GM12891 (cell line): ENCODE results near the gene SPTLC1.
"Not testable (repeated sequence)": the region's sequence is repeated elsewhere in the genome, so short reads cannot be mapped to it uniquely, and the experiment has no call there.

ENCODE experiments used
- DNase-seq: peaks from one replicate; pipeline ENCODE4 v3.0.0; 2011; ENCODE audit warnings: low spot score; ENCODE audit not compliant: insufficient read length
- FAIRE-seq: peaks from 2 replicates; lab custom pipeline; 2011; peaks lifted over from hg19 to GRCh38; lab: Jason Lieb, UNC
- PAX5 ChIP-seq: IDR thresholded peaks from 2 replicates; pipeline ENCODE4 v1.6.1; 2011; ENCODE audit warnings: low read length, moderate library complexity, mild to moderate bottlenecking; ENCODE audit not compliant: insufficient read depth, severe bottlenecking
- POLR2A ChIP-seq: IDR thresholded peaks from 2 replicates; pipeline ENCODE4 v1.6.1; 2011; ENCODE audit warnings: low read depth, low read length, control low read depth
- POLR2AphosphoS5 ChIP-seq: IDR thresholded peaks from 2 replicates; pipeline ENCODE4 v1.6.1; 2011; ENCODE audit warnings: low read depth, low read length, control low read depth
- POU2F2 ChIP-seq: IDR thresholded peaks from 2 replicates; pipeline ENCODE4 v1.6.1; 2011; ENCODE audit warnings: low read depth, mild to moderate bottlenecking, control low read depth, low read length, moderate library complexity
- SPI1 ChIP-seq: IDR thresholded peaks from 2 replicates; pipeline ENCODE4 v1.6.1; 2011; ENCODE audit warnings: low read depth, low read length, control low read depth
- TAF1 ChIP-seq: IDR thresholded peaks from 2 replicates; pipeline ENCODE4 v1.6.1; 2011; ENCODE audit warnings: low read depth, low read length, control low read depth

SPTLC1 gene

DNA sequence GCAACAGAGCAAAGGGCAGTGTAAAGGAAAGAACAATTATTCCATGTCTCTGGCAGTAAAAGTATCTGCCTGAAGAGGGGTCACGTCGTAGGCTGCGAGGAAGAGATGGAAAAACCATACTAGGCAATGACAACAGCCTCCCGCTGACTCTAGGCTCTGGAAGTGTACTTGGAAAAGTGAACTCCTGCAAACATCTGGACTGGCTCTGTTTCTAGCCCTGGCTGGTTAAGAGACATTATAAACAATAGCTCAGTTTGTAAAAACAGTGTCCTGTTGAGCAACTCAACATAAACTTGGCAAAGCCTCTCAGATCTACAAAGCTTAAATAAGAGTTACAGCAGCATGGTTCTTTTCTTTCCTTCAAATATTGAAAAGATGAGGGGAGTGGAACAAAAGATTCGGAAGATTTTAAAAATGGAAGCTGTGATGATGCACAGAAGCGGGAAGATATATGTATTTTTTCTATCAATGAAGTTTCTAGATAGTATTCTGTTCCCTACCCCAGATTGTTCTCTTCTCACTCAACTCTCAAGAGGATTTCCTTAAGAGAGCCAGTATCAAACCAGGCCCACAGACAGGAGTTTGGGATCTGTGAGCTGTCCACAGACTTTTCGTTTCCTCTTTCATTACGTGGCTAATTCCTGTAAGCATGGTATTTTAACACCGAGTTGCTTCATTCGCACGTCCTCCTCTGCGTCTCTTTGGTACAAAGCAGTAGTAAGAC, 79.4 kb downstream of the SPTLC1 start:
- DNase-seq (no peak), FAIRE-seq (no peak)
- no peak for TF ChIP-seq POLR2AphosphoS5
- no peak for TF ChIP-seq SPI1
- no peak for TF ChIP-seq TAF1
- no peak for TF ChIP-seq POLR2A
- no peak for TF ChIP-seq POU2F2
- no peak for TF ChIP-seq PAX5

- FAIRE-seq: no peak
- TF ChIP-seq POLR2A (no peak), POLR2AphosphoS5 (no peak), POU2F2 (no peak), TAF1 (no peak), SPI1 (no peak), PAX5 (no peak)
- no peak for DNase-seq
Measured at GRCh38 chr9:92035146-92035545, 80.1 kb downstream of the SPTLC1 start.

- DNase-seq: no peak
- FAIRE-seq: no peak
- TF ChIP-seq PAX5 (no peak), POLR2AphosphoS5 (no peak), POU2F2 (no peak), SPI1 (no peak), TAF1 (no peak), POLR2A (no peak)
Measured at GRCh38 chr9:92033991-92034390, 81.2 kb downstream of the SPTLC1 start.

- DNase-seq (no peak), FAIRE-seq (no peak)
- no peak for TF ChIP-seq TAF1
- TF ChIP-seq SPI1: no peak
- TF ChIP-seq POU2F2: no peak
- no peak for TF ChIP-seq PAX5
- no peak for TF ChIP-seq POLR2AphosphoS5
- no peak for TF ChIP-seq POLR2A
Measured at GRCh38 chr9:92033307-92033706, 81.9 kb downstream of the SPTLC1 start.

GRCh38 chr9:92032891-92033290, 82.3 kb downstream of the SPTLC1 start:
- TF ChIP-seq TAF1 (no peak), PAX5 (no peak), POU2F2 (no peak), POLR2A (no peak), POLR2AphosphoS5 (no peak)
- DNase-seq (no peak), FAIRE-seq (no peak)

DNA sequence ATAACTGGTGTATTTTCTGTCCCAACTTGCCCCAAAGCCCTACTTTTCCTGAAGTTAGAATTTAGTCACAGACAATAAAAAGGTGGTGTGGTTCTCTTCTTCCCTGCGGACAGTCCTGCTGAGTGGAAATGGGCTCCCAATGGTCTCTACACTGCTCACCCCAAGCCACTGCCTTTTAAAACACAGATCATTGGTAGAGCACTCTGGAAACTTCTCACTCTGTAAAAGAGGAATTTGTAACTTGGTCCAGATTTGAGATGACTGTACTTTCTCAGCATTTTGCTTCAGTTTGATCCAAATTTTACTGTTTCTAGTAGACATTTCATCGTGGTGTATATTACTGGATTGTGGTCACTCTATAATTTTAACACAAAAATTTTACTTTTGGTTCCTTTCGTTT, 84.8 kb downstream of the SPTLC1 start:
- TF ChIP-seq POU2F2: no peak
- TF ChIP-seq PAX5: no peak
- no peak for TF ChIP-seq POLR2A
- TF ChIP-seq POLR2AphosphoS5: no peak
- TF ChIP-seq SPI1: no peak
- no peak for TF ChIP-seq TAF1
- no peak for DNase-seq
- FAIRE-seq: no peak

DNA sequence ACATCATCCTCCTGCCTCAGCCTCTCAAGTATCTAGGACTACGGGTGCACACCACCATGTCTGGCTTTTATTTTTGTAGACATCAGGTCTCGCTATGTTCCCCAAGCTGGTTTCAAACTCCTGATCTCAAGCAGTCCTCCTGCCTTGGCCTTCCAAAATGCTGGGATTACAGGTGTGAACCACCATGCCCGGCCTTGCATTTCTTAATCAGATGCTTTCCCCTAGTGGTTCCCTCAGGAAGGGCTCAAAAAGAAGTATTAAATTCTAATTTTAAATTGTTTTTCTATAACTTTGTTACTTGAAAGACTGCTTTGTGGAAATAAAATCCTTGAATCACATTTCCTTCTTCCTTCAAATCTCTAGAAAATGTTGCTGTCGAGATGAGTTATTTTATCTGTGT, 85.7 kb downstream of the SPTLC1 start:
- TF ChIP-seq POLR2AphosphoS5 (no peak), POU2F2 (no peak), SPI1 (no peak), TAF1 (no peak), POLR2A (no peak), PAX5 (no peak)
- no peak for DNase-seq
- FAIRE-seq: no peak

DNA sequence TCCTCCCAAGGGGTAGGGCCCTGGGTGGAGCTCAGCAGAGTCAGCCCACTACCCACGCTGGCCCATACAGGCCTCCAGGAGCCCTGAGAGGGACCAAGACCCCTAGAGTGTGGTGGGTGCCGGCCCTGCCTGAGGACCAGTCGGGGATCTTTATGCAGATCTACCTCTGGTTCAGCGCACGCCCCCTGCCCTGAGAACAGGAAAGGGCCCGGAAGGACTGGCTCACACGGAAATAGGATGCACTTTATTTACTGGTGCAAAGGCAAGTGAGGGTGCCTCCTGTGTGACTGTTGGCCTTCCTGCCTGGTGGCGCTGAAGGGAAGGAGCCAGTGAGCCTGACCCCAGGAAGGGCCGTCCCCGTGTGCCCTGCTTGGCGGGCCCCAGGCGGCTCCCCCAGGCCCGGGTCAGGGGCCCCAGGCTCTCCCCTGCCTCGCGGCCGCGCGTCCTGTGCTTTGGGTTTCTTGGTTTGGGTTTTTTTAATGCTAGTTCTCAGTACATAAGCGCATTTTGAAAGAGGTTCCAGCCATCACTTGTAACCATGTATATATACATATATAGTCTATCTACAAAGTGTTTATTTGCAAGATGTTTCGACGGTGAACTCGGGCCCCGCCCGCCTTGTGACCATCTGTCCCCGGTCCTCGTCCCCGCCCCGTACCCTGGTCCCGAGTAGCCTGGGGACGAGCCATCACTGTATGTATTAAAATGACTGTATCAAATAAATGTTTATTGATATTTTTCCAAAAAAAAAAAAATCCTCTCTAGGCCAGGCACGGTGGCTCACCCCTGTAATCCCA, 88.8 kb downstream of the SPTLC1 start:
- no peak for DNase-seq
- FAIRE-seq: peak; percentile 28
- no peak for TF ChIP-seq POU2F2
- no peak for TF ChIP-seq TAF1
- TF ChIP-seq SPI1: no peak
- no peak for TF ChIP-seq POLR2AphosphoS5
- TF ChIP-seq PAX5: no peak
- no peak for TF ChIP-seq POLR2A

- not testable (repeated sequence) for DNase-seq, FAIRE-seq
Measured at GRCh38 chr9:92021785-92022541, 93.2 kb downstream of the SPTLC1 start.
